Smooth muscle cell (in vitro differentiated cells): ENCODE measurements around the gene FAM111A. TPM values are rescaled to one million over a fixed set of nuclear protein-coding genes. Genes with fewer than 3 reads are reported as not detected.
A peak's percentile ranks its signal among the peaks of the same experiment; 100 is the strongest.

Experiments used
- DNase-seq: peaks from one replicate; lab custom pipeline; 2025; ENCODE audit not compliant: unreplicated experiment; lab: John Stamatoyannopoulos, UW
- H2AFZ ChIP-seq: fragments of 200-600 bp; sonication (generic); 2 replicates; pipeline ENCODE4 v1.6.0; 2016; ENCODE audit warnings: antibody characterized with exemption, low read depth, mild to moderate bottlenecking
- H3F3A ChIP-seq: fragments of 200-600 bp; sonication (generic); 2 replicates; pipeline ENCODE4 v1.6.0; 2017; ENCODE audit warnings: antibody characterized with exemption, low read depth
- H3K27ac ChIP-seq: fragments of 200-600 bp; sonication (generic); 2 replicates; pipeline ENCODE4 v1.5.1; 2016; ENCODE audit warnings: low read depth, mild to moderate bottlenecking
- H3K27me3 ChIP-seq: fragments of 200-600 bp; sonication (generic); 2 replicates; pipeline ENCODE4 v1.6.1; 2016; ENCODE audit warnings: low read depth, mild to moderate bottlenecking
- H3K36me3 ChIP-seq: fragments of 200-600 bp; sonication (generic); 2 replicates; pipeline ENCODE4 v1.5.1; 2016; ENCODE audit warnings: low read depth
- H3K4me1 ChIP-seq: fragments of 200-600 bp; sonication (generic); 2 replicates; pipeline ENCODE4 v1.5.1; 2016; ENCODE audit warnings: low read depth
- H3K4me2 ChIP-seq: fragments of 200-600 bp; sonication (generic); 2 replicates; pipeline ENCODE4 v1.6.0; 2016; ENCODE audit warnings: mild to moderate bottlenecking
- H3K4me3 ChIP-seq: fragments of 200-600 bp; sonication (generic); 2 replicates; pipeline ENCODE4 v1.5.1; 2016; ENCODE audit warnings: mild to moderate bottlenecking
- H3K79me2 ChIP-seq: fragments of 200-600 bp; sonication (generic); 2 replicates; pipeline ENCODE4 v1.6.0; 2016; ENCODE audit warnings: low read depth, mild to moderate bottlenecking
- H3K9ac ChIP-seq: fragments of 200-600 bp; sonication (generic); 2 replicates; pipeline ENCODE4 v1.6.0; 2016; ENCODE audit warnings: low read depth
- H3K9me3 ChIP-seq: fragments of 200-600 bp; sonication (generic); replicated peaks from 2 replicates; pipeline ENCODE4 v1.5.1; 2016; ENCODE audit warnings: low read depth
- H4K20me1 ChIP-seq: fragments of 200-600 bp; sonication (generic); 2 replicates; pipeline ENCODE4 v1.6.0; 2016; ENCODE audit warnings: low read depth
- WGBS: methylation state at CpG from one replicate; pipeline ENCODE4 v1.1.7; 2016; ENCODE audit warnings: low lambda C conversion rate; 5-methylcytosine and 5-hydroxymethylcytosine counted together
- polyA plus RNA-seq: library from polyadenylated mRNA; unstranded; fragments of >200 nt; fragmentation: Nextera tagmentation; extraction: Ambion mirVana; gene quantifications from 2 replicates; pipeline ENCODE4 v1.2.1, GENCODE V29; 2016
- total RNA-seq: library from RNA; depleted of rRNA; stranded (reverse); fragments of >200 nt; gene quantifications from 2 replicates; pipeline ENCODE4 v1.2.3, GENCODE V29; 2014
- TF ChIP-seq, protein P1 (sequence below): fragments of 200-600 bp; sonication (generic); IDR thresholded peaks from 2 replicates; pipeline ENCODE4 v1.5.1; 2017; ENCODE audit warnings: borderline replicate concordance, mild to moderate bottlenecking, antibody characterized with exemption; ENCODE audit not compliant: insufficient read depth, poor library complexity, severe bottlenecking

FAM111A gene
- total and polyA plus RNA-seq, 2 experiments from 2014 or later, result 6.2 to 14.3 TPM

GRCh38 chr11:59195586-59195985, 52.9 kb downstream of the FAM111A start:
- H4K20me1 ChIP-seq, result peaks cover 3% of the 10 kb centered on the region
- no peak overlapping the region for H3K27ac ChIP-seq
- H3K9me3 ChIP-seq, result no peaks in the 10 kb centered on the region
- WGBS, result 97% methylated on average over 4 of the region's 4 CpGs
- H3K9ac ChIP-seq, result no peak overlapping the region
- H3K36me3 ChIP-seq, result peaks cover 10% of the 10 kb centered on the region
- no peak overlapping the region for H3K4me2 ChIP-seq
- DNase-seq, result no peak
- H2AFZ ChIP-seq, result no peak overlapping the region
- no peak overlapping the region for H3K4me3 ChIP-seq
- H3F3A ChIP-seq, result no peaks in the 10 kb centered on the region
- no peaks in the 10 kb centered on the region for H3K27me3 ChIP-seq
- TF ChIP-seq, protein P1, sequence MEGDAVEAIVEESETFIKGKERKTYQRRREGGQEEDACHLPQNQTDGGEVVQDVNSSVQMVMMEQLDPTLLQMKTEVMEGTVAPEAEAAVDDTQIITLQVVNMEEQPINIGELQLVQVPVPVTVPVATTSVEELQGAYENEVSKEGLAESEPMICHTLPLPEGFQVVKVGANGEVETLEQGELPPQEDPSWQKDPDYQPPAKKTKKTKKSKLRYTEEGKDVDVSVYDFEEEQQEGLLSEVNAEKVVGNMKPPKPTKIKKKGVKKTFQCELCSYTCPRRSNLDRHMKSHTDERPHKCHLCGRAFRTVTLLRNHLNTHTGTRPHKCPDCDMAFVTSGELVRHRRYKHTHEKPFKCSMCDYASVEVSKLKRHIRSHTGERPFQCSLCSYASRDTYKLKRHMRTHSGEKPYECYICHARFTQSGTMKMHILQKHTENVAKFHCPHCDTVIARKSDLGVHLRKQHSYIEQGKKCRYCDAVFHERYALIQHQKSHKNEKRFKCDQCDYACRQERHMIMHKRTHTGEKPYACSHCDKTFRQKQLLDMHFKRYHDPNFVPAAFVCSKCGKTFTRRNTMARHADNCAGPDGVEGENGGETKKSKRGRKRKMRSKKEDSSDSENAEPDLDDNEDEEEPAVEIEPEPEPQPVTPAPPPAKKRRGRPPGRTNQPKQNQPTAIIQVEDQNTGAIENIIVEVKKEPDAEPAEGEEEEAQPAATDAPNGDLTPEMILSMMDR, result no peak
- H3K4me1 ChIP-seq, result peaks cover 5% of the 10 kb centered on the region
- no peaks in the 10 kb centered on the region for H3K79me2 ChIP-seq

GRCh38 chr11:59196777-59197176, 54.1 kb downstream of the FAM111A start:
- DNase-seq, result no peak
- Histone ChIP-seq H3K4me1 (peaks cover 5% of the 10 kb centered on the region), H2AFZ (no peak overlapping the region), H3K27ac (no peak overlapping the region), H3K4me2 (no peak overlapping the region), H3K9me3 (no peaks in the 10 kb centered on the region), H3K9ac (no peak overlapping the region), H3K4me3 (no peak overlapping the region), H4K20me1 (peaks cover 3% of the 10 kb centered on the region), H3K79me2 (no peaks in the 10 kb centered on the region), H3K36me3 (peaks cover 10% of the 10 kb centered on the region), H3K27me3 (no peaks in the 10 kb centered on the region), H3F3A (no peaks in the 10 kb centered on the region)
- TF ChIP-seq, protein P1, result no peak
- 98% methylated on average over 2 of the region's 2 CpGs for WGBS

DNA sequence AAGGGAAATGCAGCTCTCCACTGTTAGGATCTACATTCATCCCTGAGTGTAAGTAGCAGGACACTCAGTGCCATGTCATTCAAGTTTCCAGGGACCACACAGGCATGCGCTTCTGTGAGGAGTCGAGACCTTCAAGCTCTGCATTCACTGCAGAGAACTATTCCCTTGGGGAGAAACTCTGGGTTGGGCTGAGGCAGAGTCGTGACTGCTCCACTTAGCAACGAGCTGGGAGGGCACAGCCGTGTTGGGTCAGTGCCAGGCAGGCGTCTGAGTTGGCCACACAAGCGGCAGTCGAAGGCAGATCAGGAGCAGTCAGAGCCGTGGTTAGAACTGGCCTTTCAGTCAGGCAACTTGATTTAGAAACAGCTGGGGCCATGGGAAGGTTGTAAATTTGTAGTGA, 55.3 kb downstream of the FAM111A start:
- no peak overlapping the region for H3K9ac ChIP-seq
- no peaks in the 10 kb centered on the region for H3K79me2 ChIP-seq
- H3K4me2 ChIP-seq, result no peak overlapping the region
- H3K4me1 ChIP-seq, result peaks cover 5% of the 10 kb centered on the region
- no peak overlapping the region for H3K4me3 ChIP-seq
- H4K20me1 ChIP-seq, result peaks cover 3% of the 10 kb centered on the region
- H3K9me3 ChIP-seq, result no peaks in the 10 kb centered on the region
- no peaks in the 10 kb centered on the region for H3F3A ChIP-seq
- peaks cover 7% of the 10 kb centered on the region for H3K36me3 ChIP-seq
- no peaks in the 10 kb centered on the region for H3K27me3 ChIP-seq
- DNase-seq, result peak; percentile 30
- 64% methylated on average over 9 of the region's 9 CpGs for WGBS
- no peak overlapping the region for H2AFZ ChIP-seq
- TF ChIP-seq, protein P1, result no peak
- H3K27ac ChIP-seq, result no peak overlapping the region

DNA sequence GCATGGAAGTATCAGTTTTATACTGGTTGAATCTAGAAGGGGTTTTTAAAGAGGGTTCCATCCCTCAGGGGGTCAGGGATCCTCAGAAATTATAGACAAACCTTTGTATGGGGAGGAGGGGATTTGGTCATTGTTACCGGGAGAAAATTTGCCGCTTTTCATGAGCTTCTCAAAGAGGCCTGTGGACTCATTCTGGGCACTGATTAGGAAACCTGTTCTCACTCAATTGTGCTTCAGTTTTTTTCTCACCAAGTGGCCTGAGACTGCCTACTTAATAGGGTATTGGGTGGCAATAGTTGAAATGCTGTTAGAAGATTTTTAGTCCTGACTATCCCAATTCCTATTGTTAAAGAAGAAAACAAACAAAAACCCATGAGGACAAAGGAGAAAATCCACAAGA, 56.1 kb downstream of the FAM111A start:
- TF ChIP-seq, protein P1, result no peak
- Histone ChIP-seq H3K27ac (no peak overlapping the region), H3K4me3 (no peak overlapping the region), H3K4me2 (no peak overlapping the region), H3K9me3 (no peaks in the 10 kb centered on the region), H3K4me1 (peaks cover 5% of the 10 kb centered on the region), H2AFZ (no peak overlapping the region), H3K9ac (no peak overlapping the region), H3K27me3 (no peaks in the 10 kb centered on the region), H3K36me3 (peaks cover 7% of the 10 kb centered on the region), H3F3A (no peaks in the 10 kb centered on the region), H4K20me1 (peaks cover 3% of the 10 kb centered on the region), H3K79me2 (no peaks in the 10 kb centered on the region)
- no peak for DNase-seq
- WGBS, result 96% methylated on average over 2 of the region's 2 CpGs
